Erythroblast (primary cell): ENCODE data around the gene LURAP1L.

ENCODE experiments used
- GATA1 ChIP-seq: IDR thresholded peaks from 2 replicates; pipeline ENCODE4 v1.6.1; 2011; ENCODE audit warnings: low read depth, mild to moderate bottlenecking, control low read depth, low read length, moderate library complexity
- POLR2A ChIP-seq: IDR thresholded peaks from 2 replicates; pipeline ENCODE4 v1.6.1; 2011; ENCODE audit warnings: mild to moderate bottlenecking, low read length

DNA sequence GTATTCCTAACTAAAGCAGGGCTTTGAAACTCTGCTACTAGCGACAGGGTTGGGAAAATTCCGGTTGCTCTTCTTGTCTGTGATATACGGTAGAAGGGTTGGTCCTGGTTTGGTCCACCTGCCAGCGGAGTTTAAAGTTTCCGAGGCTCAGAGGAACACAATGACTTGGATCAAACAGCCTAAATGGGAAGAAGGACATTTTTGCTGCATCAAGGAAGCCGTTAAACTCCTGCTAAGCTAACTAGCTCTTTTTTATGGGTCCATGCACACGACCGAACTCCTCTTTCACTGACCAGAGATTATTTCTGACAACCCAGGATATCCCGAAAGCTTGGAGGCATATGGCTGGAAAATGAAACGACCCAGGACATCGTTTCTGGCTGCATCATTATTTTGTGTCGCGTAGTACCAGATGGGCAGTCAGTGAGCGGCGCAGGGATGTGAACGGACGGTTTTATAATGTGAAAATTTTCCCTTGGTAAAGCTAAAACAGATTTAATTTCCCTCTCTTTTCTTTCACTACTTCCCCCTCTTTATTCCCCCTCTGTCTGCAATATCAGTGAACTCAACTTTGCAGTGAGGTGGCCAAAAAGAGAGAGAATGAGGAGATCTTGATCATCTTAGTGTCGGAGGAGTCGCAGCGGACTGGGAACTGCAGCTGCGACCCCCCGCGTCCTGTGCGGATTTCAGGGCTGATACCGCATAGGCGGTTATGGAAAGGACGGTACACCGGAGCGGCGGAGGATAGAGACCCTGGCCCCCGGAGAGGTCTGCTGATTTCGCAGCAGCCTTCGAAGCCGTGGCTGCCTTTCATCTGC lies at the start of gene LURAP1L:
- TF ChIP-seq POLR2A (no peak), GATA1 (no peak)
